Stimulated activated CD8-positive, alpha-beta memory T cell treated with anti-CD3 and anti-CD28 coated beads, Interleukin-12 subunit alpha, Interleukin-12 subunit beta, amount 100 ng/mL, for 24 hours (primary cell): Measurements from ENCODE around the gene NRXN3.

Source experiments
- DNase-seq: peaks from one replicate; pipeline ENCODE4 v3.0.0-alpha.2; 2020; ENCODE audit errors: extremely low read depth

Gene NRXN3

DNA sequence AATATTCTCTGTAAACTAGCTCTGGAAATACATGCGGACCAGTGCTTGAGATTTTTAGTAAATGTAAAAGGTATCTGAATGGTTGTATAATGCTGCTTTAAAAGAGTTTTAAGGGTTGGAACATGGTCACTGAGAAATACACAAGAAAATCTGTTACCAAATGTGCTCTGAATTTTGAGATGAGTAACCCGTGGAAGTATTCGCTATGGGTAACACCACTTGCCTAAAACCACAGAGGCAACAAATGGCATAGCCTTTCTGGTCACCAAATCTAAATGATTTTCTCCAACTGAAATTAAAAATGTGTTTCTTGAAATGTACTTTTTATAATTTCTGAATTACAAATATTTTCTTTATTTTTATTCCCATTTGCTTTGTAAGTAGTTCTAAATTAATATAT, 1295.5 kb downstream of the NRXN3 start:
- DNase-seq, result no peak

- DNase-seq, result no peak
These were observed 1296.9 kb downstream of the NRXN3 start for GRCh38 chr14:79466938-79467527.

GRCh38 chr14:79467835-79468234, 1297.7 kb downstream of the NRXN3 start:
- no peak for DNase-seq

DNA sequence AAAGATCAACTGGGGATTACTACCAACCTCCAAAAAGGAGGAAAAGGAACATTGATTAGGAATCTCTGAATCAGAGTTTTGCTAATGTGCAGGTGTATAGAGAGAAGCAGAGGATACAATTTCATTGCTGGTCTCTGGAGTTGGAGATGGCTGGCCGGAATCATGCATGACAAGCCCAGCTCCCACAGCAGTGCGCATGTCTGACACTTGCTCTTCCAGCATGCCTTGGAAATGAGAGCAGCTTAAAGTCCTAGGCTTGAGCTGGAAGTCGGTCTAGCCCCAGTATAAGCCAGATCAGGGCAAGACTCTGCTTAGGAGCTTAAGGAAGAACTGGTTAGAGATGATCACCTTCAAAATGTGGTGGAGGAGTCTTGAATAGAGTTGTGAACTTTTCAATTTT, 1298.3 kb downstream of the NRXN3 start:
- DNase-seq, result no peak

GRCh38 chr14:79473651-79474050, 1303.5 kb downstream of the NRXN3 start:
- no peak for DNase-seq

DNA sequence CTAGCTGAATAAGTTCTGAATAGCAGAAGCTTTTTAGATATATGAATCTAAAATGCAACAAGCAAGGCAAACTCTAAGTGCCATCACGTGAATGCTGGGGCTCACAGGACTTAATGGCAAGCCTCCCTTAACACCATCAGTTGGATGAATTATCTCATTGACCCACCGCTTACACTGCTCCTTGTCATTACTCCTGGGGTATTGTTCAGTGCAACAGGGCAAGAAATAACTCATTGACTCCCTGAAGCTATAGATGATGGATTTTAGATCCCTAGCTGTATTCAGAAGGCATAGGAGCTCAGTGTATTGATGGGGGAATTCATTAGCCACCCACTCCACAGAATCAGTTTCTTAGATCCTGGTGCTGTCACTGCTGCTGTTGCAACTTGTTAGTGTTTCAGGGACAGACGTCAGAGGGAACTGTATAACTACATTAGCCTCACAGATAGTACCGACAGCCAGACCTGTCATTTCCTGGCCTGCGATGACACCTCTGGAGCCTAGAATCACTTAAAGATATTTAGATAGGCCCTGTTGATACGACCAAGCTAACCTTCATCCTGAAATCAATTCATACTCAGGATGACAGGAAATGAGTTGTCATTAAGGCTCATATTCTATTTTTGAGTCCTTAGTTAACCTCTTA, 1305.8 kb downstream of the NRXN3 start:
- no peak for DNase-seq

DNA sequence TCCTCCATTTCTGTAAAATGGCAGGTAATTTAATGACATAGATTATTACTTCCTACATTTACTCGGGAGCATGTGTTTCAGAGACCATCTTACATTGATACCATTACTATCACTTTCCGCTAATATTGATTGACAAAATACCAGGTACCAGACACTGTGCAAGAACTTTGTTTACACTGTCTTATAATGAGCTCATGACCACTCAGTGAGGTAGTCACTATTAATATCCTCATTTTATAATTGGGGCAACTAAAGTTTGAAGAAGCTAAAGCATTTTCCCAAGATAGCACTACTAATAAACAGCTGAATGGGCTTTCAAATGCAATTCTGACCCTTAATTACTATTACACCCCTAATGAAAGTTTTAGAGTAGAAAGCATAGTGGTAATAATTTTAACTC, 1306.4 kb downstream of the NRXN3 start:
- no peak for DNase-seq

DNA sequence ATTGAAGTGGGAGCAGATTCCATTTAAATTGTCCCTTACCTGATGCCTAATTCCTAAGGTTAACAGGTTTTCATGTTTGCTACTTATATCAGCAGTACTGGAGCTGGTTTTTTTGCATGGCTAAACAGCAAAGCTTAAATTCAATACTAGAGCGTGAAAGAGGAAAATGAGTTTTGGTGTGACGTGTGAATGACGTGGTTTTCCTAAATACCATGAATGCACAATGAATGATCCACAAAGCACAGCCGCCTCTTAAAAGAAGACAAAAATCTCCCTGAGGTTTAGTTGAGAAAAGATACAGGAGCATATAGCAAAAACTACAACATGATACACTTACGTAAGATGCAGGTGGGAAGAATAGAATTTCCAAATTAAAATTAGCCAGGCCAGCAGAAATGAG, 1310.0 kb downstream of the NRXN3 start:
- DNase-seq, result no peak

- no peak for DNase-seq
These were observed 1312.7 kb downstream of the NRXN3 start for GRCh38 chr14:79482825-79483224.

DNA sequence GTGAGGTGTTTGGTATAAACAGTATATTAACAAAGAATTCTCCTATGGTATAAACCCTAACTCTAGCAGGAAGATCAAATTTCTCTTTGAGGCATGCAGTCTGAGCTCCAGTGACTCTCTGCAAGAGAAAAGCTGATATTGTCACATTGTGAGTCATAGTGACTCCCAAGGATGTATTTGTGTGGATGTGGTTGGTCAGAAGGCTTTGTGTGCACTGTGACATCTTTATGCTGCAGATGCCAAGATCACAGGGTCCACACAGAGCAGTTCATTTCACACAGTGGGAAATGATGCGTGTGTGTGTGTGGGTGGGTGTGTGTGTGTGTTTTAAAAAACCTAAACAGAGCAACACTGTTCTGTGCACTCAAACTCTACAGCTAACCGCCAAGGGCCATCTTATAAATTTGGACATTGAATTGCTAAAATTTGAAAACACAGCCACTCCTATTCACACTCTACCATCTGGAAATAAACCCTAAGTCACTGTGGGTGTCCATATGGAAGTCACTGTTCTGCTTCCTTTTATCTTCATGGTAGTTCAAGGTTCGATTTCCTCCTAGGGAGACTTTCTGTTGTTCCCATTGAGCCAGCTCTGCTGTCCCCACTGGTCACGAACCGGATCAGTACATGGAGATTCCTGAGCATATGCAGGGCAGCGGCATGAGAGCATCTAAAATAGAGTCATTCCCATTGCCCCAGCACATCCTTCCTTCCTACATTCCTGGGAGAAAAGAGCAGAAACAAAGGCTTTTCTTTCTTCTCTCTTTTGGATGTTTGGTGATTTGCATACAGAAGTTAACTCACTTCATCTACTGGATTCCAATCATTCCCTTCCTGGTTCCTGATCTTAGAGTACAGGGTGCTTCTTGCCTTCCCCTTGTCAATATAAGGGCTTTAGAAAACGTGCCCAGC, 1313.6 kb downstream of the NRXN3 start:
- DNase-seq, result no peak

DNA sequence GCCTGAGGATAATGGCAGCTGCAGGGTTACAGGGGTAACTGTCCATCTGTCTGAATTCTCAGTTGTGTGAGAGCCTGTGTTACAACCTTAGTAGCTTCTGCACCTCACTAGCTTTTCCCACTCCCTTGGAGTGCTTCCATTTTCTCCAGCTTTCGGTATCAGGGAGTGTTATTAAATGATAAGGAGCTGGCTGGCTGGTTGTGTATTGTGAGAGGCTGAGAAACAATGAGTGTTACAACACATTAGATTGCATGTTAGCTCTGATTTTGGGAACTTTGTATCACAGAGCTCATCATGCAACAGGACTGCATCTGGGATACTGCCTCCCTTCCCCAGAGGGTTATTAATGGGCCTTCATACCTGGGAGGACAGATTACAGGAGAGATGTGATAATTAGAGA, 1317.5 kb downstream of the NRXN3 start:
- DNase-seq, result no peak

- DNase-seq, result no peak
These were observed 1321.0 kb downstream of the NRXN3 start for GRCh38 chr14:79491161-79491560.

GRCh38 chr14:79493081-79493645, 1323.0 kb downstream of the NRXN3 start:
- no peak for DNase-seq

GRCh38 chr14:79496701-79497100, 1326.5 kb downstream of the NRXN3 start:
- no peak for DNase-seq

DNA sequence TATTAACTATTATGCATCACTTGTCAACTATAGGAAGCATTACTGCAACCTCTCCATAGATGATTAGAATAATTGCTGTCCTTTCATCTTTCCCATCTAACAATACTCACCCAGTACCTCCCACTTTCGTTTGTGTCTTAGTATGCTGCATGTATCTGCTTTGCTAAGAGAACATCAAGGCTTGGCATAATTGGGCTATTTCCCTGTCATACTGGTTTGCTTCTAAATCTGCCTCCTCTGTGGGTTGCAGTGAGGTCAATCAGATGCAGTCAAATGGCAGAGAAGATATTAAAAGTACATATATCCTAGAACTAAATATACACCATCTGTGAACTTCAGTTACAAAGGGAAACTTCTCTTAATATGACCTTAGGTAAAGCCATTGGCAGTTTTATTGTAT, 1330.3 kb downstream of the NRXN3 start:
- DNase-seq, result no peak

- DNase-seq, result no peak
These were observed 1332.1 kb downstream of the NRXN3 start for GRCh38 chr14:79502136-79502750.

DNA sequence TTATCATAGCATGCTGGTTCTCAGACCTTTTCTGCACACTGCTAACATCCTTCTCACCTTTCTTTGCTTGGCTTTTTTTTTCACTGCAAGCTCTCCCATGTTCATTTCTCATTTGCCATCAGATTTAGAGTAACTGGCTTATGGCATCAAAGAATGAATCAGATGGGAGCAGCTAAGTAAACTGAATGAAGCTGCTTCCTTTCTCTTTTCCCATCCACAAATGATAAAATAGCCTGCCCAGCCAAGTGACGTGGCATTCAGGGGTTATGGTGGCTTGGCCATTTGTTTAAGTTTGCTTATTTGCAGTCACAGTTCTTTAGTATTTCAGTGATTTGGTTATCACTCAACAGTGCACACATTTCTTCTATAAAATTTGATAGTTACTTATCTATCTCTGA, 1332.6 kb downstream of the NRXN3 start:
- no peak for DNase-seq

DNA sequence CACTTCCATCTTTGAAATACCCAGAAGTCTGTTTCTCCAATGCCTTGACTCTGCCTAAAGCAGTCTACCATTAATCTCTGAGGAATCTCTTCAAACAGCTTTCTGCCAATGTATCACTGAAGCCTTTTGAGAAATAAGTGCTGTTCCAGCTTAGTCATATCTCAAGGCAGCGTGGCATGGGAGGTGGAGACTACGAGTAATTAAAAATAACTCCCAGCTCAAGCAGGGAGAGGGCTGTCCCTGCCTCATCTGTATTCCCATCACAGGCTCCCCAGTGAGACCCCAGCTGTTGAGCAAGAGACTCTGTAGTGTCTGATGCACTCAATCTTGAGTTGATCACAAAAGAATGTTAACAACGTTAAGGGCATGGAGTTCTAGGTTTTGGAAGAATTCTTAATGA, 1340.5 kb downstream of the NRXN3 start:
- DNase-seq, result no peak

DNA sequence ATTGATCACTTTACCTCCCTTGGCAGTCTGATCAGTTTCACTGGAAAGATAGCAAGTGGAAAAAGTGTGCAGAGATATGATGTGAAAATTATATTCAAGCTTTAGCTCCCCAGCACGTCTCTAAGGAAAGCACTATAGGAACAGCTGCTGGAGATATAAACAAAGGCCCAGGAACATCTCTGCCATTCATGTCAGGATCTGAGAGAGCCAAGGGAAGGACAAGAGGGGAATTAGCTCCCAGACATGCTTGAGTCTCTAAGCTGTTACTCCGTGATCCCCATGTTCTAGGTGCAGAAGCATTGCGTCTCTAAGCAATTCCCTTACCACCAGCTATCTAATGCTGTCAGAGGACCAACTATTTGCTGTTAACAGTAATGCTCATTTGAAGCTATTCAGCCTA, 1341.0 kb downstream of the NRXN3 start:
- no peak for DNase-seq

DNA sequence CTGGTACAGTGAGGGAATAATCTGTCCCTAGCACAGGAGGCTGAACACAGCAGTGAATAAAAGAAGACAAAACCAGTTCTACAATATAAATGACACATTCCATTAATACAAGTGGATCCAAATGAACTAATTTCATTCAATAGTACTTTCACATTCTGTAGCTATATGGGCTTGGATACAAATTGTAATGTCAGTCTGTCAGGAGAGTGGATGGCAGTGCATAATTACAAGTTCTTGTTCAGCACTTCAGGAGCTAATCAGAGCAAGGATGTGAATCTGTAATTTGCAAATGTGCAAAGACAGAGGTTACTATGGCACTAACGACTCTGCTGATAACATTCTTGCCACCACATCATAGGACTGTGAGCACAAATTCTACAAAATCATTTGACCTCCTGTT, 1343.3 kb downstream of the NRXN3 start:
- DNase-seq, result no peak

GRCh38 chr14:79514700-79515099, 1344.5 kb downstream of the NRXN3 start:
- DNase-seq, result no peak

GRCh38 chr14:79515158-79515557, 1345.0 kb downstream of the NRXN3 start:
- no peak for DNase-seq
